Measurements from ENCODE around the gene PTPA.

PTPA gene

GRCh38 chr9:129110740-129111527 lies at the start of gene PTPA, which contains the start of gene CRAT:
TSS of gene PTPA (plus strand) at chr9:129111415. CDS start at chr9:129111601, 186 bp downstream.
TSS of gene CRAT (minus strand) at chr9:129110793. CDS start at chr9:129110509, 284 bp downstream.
- peak within 1 kb of the TSS; percentile 96 for H3K4me3 Mint-ChIP-seq
- DNase-seq: peak; percentile 98
- H3K9me3 Mint-ChIP-seq: no peaks in the 10 kb centered on the region
- peaks cover 1% of the 10 kb centered on the region for H3K36me3 Mint-ChIP-seq
- H3K4me1 Mint-ChIP-seq: peaks cover 38% of the 10 kb centered on the region
- peaks cover 18% of the 10 kb centered on the region for H3K27me3 Mint-ChIP-seq
- CTCF ChIA-PET: interaction anchor here (0.7 to 1.5 kb wide), 2 partner anchors 28 to 513 kb away, joined by 4 read pairs; no protein-coding TSS in a partner anchor
- H3K27ac Mint-ChIP-seq: peak within 1 kb of the TSS; percentile 96

DNA sequence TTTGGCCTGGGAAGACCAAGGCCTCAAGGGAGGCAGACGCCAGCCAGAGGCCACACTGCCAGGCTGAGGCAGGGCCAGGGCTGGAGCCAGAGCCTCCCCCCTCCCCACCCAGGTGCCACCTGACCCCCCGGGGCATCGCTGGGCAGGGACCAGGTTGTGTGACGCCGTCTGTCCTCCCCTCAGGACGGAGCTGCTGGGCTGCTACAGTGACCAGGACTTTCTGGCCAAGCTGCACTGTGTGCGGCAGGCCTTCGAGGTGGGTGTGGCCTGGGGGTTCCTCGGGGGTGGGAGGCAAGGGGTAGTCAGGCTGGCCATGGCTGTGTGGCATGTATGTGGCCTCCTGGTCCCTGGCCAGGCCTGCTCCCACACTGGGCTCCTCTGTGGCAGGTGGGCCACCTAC lies 48.2 kb upstream of the PTPA start:
- Mint-ChIP-seq H3K27me3 (no peaks in the 10 kb centered on the region), H3K4me1 (peaks cover under 1% of the 10 kb centered on the region), H3K9me3 (no peaks in the 10 kb centered on the region), H3K4me3 (no peak overlapping the region), H3K36me3 (peaks cover 15% of the 10 kb centered on the region), H3K27ac (no peak overlapping the region)
- CTCF ChIA-PET: no interaction called here
- DNase-seq: no peak

DNA sequence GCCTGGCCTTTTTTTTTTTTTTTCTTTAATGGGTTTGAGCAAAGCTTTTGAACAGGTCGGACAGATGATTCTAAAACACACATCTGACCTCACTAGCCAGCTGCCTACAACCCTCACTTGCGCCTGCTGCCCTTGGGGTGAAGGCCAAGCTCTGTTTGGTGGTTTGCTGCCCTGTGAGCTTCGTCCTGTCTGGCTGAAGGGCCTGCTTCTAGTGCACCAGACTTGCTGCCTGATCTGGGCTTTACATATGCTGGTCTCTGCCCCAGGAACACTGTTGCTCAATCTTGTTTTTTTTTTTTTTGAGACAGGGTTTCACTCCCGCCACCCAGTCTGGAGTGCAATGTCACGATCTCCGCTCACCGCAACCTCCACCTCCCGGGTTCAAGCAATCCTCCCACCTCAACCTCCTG lies 46.7 kb upstream of the PTPA start:
- no peak for DNase-seq
- H3K9me3 Mint-ChIP-seq: no peaks in the 10 kb centered on the region
- H3K27me3 Mint-ChIP-seq: no peaks in the 10 kb centered on the region
- CTCF ChIA-PET: no interaction called here
- H3K4me1 Mint-ChIP-seq: peaks cover 15% of the 10 kb centered on the region
- peaks cover 23% of the 10 kb centered on the region for H3K36me3 Mint-ChIP-seq
- H3K4me3 Mint-ChIP-seq: no peak overlapping the region
- H3K27ac Mint-ChIP-seq: no peak overlapping the region

- H3K4me3 Mint-ChIP-seq: no peak overlapping the region
- H3K36me3 Mint-ChIP-seq: peaks cover 25% of the 10 kb centered on the region
- H3K4me1 Mint-ChIP-seq: peaks cover 37% of the 10 kb centered on the region
- peak overlapping the region; percentile 93 for H3K27ac Mint-ChIP-seq
- H3K9me3 Mint-ChIP-seq: no peaks in the 10 kb centered on the region
- no peaks in the 10 kb centered on the region for H3K27me3 Mint-ChIP-seq
- no peak for DNase-seq
- CTCF ChIA-PET: interaction anchor here (1.5 kb wide), 1 partner anchor 12 kb away, joined by 3 read pairs; no protein-coding TSS in a partner anchor
Measured at GRCh38 chr9:129068110-129068509, 43.1 kb upstream of the PTPA start.

GRCh38 chr9:129068990-129069861 lies 42.0 kb upstream of the PTPA start:
- CTCF ChIA-PET: no interaction called here
- H3K4me1 Mint-ChIP-seq: peaks cover 46% of the 10 kb centered on the region
- DNase-seq: peak; percentile 83
- no peaks in the 10 kb centered on the region for H3K27me3 Mint-ChIP-seq
- peak overlapping the region; percentile 93 for H3K27ac Mint-ChIP-seq
- H3K36me3 Mint-ChIP-seq: peaks cover 21% of the 10 kb centered on the region
- H3K9me3 Mint-ChIP-seq: no peaks in the 10 kb centered on the region
- no peak overlapping the region for H3K4me3 Mint-ChIP-seq

GRCh38 chr9:129069862-129070641 lies 41.2 kb upstream of the PTPA start:
- Mint-ChIP-seq H3K9me3 (no peaks in the 10 kb centered on the region), H3K4me3 (no peak overlapping the region), H3K27me3 (no peaks in the 10 kb centered on the region), H3K36me3 (peaks cover 18% of the 10 kb centered on the region), H3K4me1 (peaks cover 47% of the 10 kb centered on the region), H3K27ac (peak overlapping the region; percentile 52)
- no peak for DNase-seq
- CTCF ChIA-PET: no interaction called here

DNA sequence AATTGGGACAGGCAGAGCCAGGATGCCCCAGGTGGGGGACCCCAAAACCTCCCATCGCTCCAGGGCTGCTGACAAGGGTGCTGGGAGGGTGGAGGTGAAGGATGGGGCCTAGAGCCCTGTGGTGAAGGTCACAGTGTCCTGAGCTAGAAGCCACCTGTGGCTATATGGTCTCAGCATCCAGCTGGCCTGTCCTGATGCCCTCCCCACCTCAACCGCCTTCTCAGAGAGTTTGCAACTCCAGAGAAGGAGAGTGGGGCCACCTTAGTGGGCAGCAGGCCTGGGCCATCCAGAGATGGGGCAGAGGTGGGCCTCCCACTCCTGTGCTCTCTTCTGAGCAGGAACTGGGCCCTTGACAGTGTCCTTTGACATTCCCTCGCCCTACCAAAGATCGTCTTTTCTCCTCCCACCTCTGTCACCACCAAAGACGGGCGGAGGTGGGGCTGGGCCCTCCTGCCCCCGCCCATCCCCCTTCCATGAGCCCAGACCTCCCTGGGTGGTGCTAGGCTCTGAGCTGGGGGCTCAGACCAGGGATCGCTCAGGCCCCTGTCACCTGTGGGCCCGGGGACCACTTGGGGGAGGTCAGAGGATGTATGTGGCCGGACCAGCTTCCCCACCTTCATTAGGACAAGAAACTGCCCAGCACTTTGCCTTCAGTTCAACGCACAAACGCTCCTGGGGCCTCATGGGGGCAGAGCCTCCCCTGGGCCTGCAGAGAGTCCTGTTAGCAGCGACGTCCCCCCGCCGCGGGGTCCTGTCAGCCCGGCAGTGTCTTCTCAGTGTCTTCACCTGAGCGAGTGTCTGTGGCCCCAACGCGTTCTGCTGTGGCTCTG lies 40.3 kb upstream of the PTPA start:
- Mint-ChIP-seq H3K9me3 (no peaks in the 10 kb centered on the region), H3K4me3 (no peak overlapping the region), H3K27me3 (no peaks in the 10 kb centered on the region), H3K4me1 (peaks cover 47% of the 10 kb centered on the region), H3K36me3 (peaks cover 14% of the 10 kb centered on the region), H3K27ac (peak overlapping the region; percentile 7)
- CTCF ChIA-PET: no interaction called here
- DNase-seq: no peak

DNA sequence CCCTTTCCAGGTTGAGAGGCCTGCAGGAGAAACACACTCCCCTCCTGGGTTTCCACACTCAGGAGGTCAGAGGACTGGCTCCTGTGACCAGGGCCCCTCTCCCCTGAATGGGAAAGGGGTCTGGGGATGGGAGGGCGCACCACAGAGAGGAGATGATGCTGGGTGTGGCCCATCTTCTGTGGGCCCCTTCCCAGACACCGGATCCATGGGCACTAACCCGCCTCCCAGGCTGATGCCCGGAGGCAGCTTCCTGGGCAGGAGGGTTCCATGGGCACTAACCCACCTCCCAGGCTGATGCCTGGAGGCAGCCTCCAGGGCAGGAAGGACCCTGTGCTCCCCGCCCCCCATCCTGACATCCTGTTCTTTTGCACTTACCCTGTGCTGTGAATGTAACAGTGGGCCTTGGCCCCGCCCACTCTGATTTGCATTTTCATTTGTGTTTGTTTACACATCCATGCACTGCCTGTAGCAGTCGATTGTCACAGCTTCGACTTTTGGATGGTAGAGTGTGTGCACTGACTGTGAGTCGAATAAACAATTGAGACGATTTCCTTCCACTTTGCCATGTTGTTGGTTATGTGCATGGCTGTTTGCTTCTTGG lies 39.6 kb upstream of the PTPA start:
- CTCF ChIA-PET: no interaction called here

DNA sequence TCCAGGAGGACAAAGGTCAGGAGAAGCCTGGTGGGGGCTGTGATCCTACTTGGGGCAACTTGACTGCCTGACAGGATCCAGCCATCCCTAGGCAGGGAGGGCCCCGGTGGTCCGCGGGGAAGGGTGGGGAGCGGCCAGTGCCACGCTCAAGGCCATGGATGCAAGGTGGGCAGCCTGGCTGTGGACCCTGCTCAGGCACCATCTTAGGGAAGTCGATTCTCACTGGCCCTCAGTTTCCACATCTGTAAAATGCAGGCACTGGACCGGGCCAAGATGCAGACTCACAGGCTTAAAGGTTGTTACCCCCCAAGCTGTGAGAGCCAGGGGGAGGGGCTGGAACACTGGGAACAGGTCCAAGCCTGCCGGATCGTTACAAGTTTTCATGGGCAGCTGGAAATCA lies 39.0 kb upstream of the PTPA start:
- DNase-seq: no peak
- peak overlapping the region; percentile 61 for H3K27ac Mint-ChIP-seq
- CTCF ChIA-PET: no interaction called here
- peaks cover 47% of the 10 kb centered on the region for H3K4me1 Mint-ChIP-seq
- no peak overlapping the region for H3K4me3 Mint-ChIP-seq
- no peaks in the 10 kb centered on the region for H3K9me3 Mint-ChIP-seq
- peaks cover 13% of the 10 kb centered on the region for H3K36me3 Mint-ChIP-seq
- no peaks in the 10 kb centered on the region for H3K27me3 Mint-ChIP-seq

More for the DNA sequence above, 39.6 kb upstream of the PTPA start:
- peak; percentile 63 for DNase-seq
- Mint-ChIP-seq H3K27me3 (no peaks in the 10 kb centered on the region), H3K9me3 (no peaks in the 10 kb centered on the region), H3K36me3 (peaks cover 13% of the 10 kb centered on the region), H3K4me1 (peaks cover 47% of the 10 kb centered on the region), H3K4me3 (no peak overlapping the region), H3K27ac (peak overlapping the region; percentile 61)

DNA sequence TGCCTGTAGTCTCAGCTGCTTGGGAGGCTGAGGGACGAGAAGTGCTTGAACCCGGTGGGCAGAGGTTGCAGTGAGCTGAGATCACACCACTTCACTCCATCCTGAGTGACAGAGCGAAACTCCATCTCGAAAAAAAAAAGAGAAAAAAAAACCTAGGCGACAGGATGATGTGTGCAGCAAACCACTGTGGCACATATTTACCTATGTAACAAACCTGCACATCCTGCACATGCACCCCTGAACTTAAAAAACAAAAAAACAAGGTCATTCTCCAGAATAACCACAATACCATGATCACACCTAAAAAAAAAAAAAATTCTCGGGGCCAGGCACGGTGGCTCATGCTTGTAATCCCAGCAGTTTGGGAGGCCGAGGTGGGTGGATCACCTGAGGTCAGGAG lies 37.8 kb upstream of the PTPA start:
- no peak overlapping the region for H3K4me3 Mint-ChIP-seq
- H3K9me3 Mint-ChIP-seq: no peaks in the 10 kb centered on the region
- CTCF ChIA-PET: no interaction called here
- H3K36me3 Mint-ChIP-seq: peaks cover 11% of the 10 kb centered on the region
- no peaks in the 10 kb centered on the region for H3K27me3 Mint-ChIP-seq
- peaks cover 43% of the 10 kb centered on the region for H3K4me1 Mint-ChIP-seq
- no peak for DNase-seq
- peak overlapping the region; percentile 30 for H3K27ac Mint-ChIP-seq

GRCh38 chr9:129074106-129074505 lies 37.1 kb upstream of the PTPA start:
- CTCF ChIA-PET: no interaction called here
- no peaks in the 10 kb centered on the region for H3K9me3 Mint-ChIP-seq
- H3K4me3 Mint-ChIP-seq: no peak overlapping the region
- no peaks in the 10 kb centered on the region for H3K27me3 Mint-ChIP-seq
- peaks cover 37% of the 10 kb centered on the region for H3K4me1 Mint-ChIP-seq
- peaks cover 6% of the 10 kb centered on the region for H3K36me3 Mint-ChIP-seq
- H3K27ac Mint-ChIP-seq: no peak overlapping the region
- no peak for DNase-seq

DNA sequence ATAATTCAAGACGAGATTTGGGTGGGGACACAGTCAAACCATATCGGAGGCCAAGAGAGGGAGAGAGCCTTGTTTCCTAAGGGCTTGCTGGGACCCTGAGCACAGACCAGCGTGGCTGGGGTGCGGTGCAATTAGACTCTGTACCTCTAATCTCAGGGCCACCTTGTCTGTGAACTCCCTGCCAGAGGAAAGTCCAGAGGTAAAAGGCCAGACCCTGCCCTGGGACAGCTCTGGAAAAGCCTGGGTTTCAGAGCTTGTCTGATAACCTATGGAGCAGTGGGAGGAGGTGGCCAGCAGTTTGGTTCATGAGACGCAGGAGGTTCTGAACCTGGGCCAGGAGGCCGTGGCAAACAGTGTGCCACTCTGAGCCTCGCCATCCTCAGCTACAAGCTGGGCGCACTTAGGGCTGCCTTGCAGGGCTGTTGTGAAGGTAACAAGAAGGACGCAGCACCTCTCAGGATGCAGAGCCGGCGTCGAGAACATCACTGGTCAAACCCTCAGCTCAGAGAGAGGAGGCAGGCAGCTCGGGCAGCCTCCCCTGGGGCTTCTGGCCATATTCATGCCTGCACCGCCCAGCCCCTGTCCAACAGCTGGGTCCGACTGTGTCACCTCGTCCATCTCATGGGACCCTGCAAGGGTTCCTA lies 35.1 kb upstream of the PTPA start:
- H3K27me3 Mint-ChIP-seq: no peaks in the 10 kb centered on the region
- peaks cover 2% of the 10 kb centered on the region for H3K36me3 Mint-ChIP-seq
- CTCF ChIA-PET: no interaction called here
- no peaks in the 10 kb centered on the region for H3K9me3 Mint-ChIP-seq
- H3K4me3 Mint-ChIP-seq: no peak overlapping the region
- no peak for DNase-seq
- no peak overlapping the region for H3K27ac Mint-ChIP-seq
- H3K4me1 Mint-ChIP-seq: peaks cover 31% of the 10 kb centered on the region

DNA sequence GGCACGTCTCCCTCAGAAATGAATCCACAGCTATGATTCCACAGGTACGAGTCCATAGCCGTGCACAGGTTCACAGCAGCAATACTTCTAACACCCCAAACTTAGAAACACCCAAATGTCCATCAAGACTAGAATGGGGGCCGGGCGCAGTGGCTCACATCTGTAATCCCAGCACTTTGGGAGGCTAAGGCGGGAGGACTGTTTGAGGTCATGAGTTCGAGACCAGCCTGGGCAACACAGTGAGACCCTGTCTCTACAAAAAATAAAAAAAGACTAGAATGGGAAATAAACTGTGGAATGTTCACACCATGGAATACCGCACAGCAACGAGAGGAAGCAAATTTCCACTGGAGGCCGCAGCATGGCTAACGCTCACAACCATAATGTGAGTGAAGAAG lies 34.6 kb upstream of the PTPA start:
- H3K27ac Mint-ChIP-seq: no peak overlapping the region
- H3K9me3 Mint-ChIP-seq: no peaks in the 10 kb centered on the region
- no peak for DNase-seq
- H3K36me3 Mint-ChIP-seq: peaks cover 2% of the 10 kb centered on the region
- no peak overlapping the region for H3K4me3 Mint-ChIP-seq
- H3K27me3 Mint-ChIP-seq: no peaks in the 10 kb centered on the region
- CTCF ChIA-PET: no interaction called here
- peaks cover 29% of the 10 kb centered on the region for H3K4me1 Mint-ChIP-seq

Measured in activated naive CD4-positive, alpha-beta T cell treated with anti-CD3 and anti-CD28 coated beads, Interleukin-2, amount 10 ng/mL, durations not matched to agents 7 days and 5 days (primary cell).